SK-N-SH (cell line): ENCODE results near the gene TMEM132E.

Experiments
- EP300 ChIP-seq, 2 experiments: IDR thresholded peaks; 2 replicates each; pipeline versions ENCODE4 v1.4.0 to v1.6.1; 2012; ENCODE audit warnings: borderline replicate concordance in 1 of 2, low read depth in 1 of 2, low read length in 1 of 2
- POLR2AphosphoS5 ChIP-seq: IDR thresholded peaks from 2 replicates; pipeline ENCODE4 v1.6.1; 2012; ENCODE audit warnings: low read depth, low read length
- TF ChIP-seq, protein P1 (sequence below): fragments of 200-600 bp; sonication (generic); IDR thresholded peaks from 2 replicates; pipeline ENCODE4 v1.6.1; 2017; ENCODE audit warnings: antibody characterized with exemption, mild to moderate bottlenecking, moderate library complexity

DNA sequence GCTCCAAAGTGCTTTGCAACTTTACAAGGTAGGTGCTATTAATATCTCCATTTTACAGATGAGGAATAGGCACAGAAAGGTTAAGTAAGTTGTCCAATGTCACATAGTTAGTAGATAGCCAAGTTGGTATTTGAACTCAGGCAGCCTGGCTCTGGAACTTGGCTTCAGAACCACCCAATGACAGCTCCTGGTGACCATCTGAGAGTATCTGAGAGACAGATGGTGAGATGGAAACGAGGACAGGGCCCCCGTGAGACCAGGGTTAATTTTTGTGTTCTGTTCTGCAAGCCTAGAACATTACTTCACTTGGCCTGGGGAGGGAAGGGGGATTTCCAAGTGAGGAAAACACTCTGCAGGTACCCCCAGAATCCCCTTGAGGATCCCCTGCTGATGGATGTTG, 9.8 kb upstream of the TMEM132E start:
- no peak for TF ChIP-seq EP300 (IDR thresholded peaks at IDR 0.05; ENCODE audit: borderline replicate concordance in 1 of 2, low read depth in 1 of 2, low read length in 1 of 2)
- TF ChIP-seq, protein P1, sequence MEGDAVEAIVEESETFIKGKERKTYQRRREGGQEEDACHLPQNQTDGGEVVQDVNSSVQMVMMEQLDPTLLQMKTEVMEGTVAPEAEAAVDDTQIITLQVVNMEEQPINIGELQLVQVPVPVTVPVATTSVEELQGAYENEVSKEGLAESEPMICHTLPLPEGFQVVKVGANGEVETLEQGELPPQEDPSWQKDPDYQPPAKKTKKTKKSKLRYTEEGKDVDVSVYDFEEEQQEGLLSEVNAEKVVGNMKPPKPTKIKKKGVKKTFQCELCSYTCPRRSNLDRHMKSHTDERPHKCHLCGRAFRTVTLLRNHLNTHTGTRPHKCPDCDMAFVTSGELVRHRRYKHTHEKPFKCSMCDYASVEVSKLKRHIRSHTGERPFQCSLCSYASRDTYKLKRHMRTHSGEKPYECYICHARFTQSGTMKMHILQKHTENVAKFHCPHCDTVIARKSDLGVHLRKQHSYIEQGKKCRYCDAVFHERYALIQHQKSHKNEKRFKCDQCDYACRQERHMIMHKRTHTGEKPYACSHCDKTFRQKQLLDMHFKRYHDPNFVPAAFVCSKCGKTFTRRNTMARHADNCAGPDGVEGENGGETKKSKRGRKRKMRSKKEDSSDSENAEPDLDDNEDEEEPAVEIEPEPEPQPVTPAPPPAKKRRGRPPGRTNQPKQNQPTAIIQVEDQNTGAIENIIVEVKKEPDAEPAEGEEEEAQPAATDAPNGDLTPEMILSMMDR: no peak
- no peak for TF ChIP-seq POLR2AphosphoS5
